Astrocyte (in vitro differentiated cells and primary cell): Measurements from ENCODE around the gene CHD5. TPM values are rescaled to one million over a fixed set of nuclear protein-coding genes. Genes with fewer than 3 reads are reported as not detected.

ENCODE experiments used
- DNase-seq: peaks from one replicate; pipeline ENCODE4 v3.0.0-alpha.2; 2010; ENCODE audit warnings: low read depth
- FAIRE-seq: peaks from 2 replicates; lab custom pipeline; 2011; peaks lifted over from hg19 to GRCh38; lab: Jason Lieb, UNC
- H2AFZ ChIP-seq: 2 replicates; pipeline ENCODE4 v1.6.0; 2012; ENCODE audit warnings: low read depth, low read length, inconsistent platforms
- H3K27ac ChIP-seq: 2 replicates; pipeline ENCODE4 v1.5.1; 2011; ENCODE audit warnings: low read depth, low read length, inconsistent platforms
- H3K27me3 ChIP-seq: 2 replicates; pipeline ENCODE4 v1.6.0; 2011; ENCODE audit warnings: low read length, inconsistent platforms; ENCODE audit not compliant: insufficient read depth
- H3K36me3 ChIP-seq: 2 replicates; pipeline ENCODE4 v1.5.1; 2011; ENCODE audit warnings: low read length, inconsistent platforms; ENCODE audit not compliant: insufficient read depth
- H3K4me1 ChIP-seq: 2 replicates; pipeline ENCODE4 v1.5.1; 2011; ENCODE audit warnings: low read length, inconsistent platforms; ENCODE audit not compliant: insufficient read depth
- H3K4me2 ChIP-seq: 2 replicates; pipeline ENCODE4 v1.6.0; 2012; ENCODE audit warnings: low read length, inconsistent platforms
- H3K4me3 ChIP-seq: 2 replicates; pipeline ENCODE4 v1.5.1; 2011; ENCODE audit warnings: low read depth, mild to moderate bottlenecking, low read length, inconsistent platforms; ENCODE audit not compliant: insufficient read depth
- H3K79me2 ChIP-seq: 2 replicates; pipeline ENCODE4 v1.6.0; 2012; ENCODE audit warnings: mild to moderate bottlenecking, low read length, inconsistent platforms; ENCODE audit not compliant: insufficient read depth
- H3K9ac ChIP-seq: 2 replicates; pipeline ENCODE4 v1.6.0; 2012; ENCODE audit warnings: mild to moderate bottlenecking, low read length, inconsistent platforms
- H3K9me3 ChIP-seq: 2 replicates; pipeline ENCODE4 v1.5.1; 2012; ENCODE audit warnings: low read depth, mild to moderate bottlenecking, low read length, inconsistent platforms; ENCODE audit not compliant: insufficient read depth
- H4K20me1 ChIP-seq: 2 replicates; pipeline ENCODE4 v1.6.0; 2012; ENCODE audit warnings: low read length, inconsistent platforms; ENCODE audit not compliant: insufficient read depth
- H3K27ac Mint-ChIP-seq: one replicate; pipeline ENCODE4 v1.8.0; 2021; ENCODE audit warnings: mild to moderate bottlenecking, mixed read lengths; ENCODE audit not compliant: unreplicated experiment
- H3K27me3 Mint-ChIP-seq: one replicate; pipeline ENCODE4 v1.8.0; 2021; ENCODE audit warnings: low read depth, mixed read lengths; ENCODE audit not compliant: unreplicated experiment
- H3K36me3 Mint-ChIP-seq: one replicate; pipeline ENCODE4 v1.8.0; 2021; ENCODE audit warnings: low read depth, mixed read lengths; ENCODE audit not compliant: unreplicated experiment
- H3K4me1 Mint-ChIP-seq: one replicate; pipeline ENCODE4 v1.8.0; 2021; ENCODE audit warnings: low read depth, mixed read lengths; ENCODE audit not compliant: unreplicated experiment
- H3K4me3 Mint-ChIP-seq: one replicate; pipeline ENCODE4 v1.8.0; 2021; ENCODE audit warnings: mild to moderate bottlenecking, moderate library complexity, mixed read lengths; ENCODE audit not compliant: unreplicated experiment
- H3K9me3 Mint-ChIP-seq: one replicate; pipeline ENCODE4 v1.8.0; 2021; ENCODE audit warnings: mild to moderate bottlenecking, mixed read lengths; ENCODE audit not compliant: unreplicated experiment
- CTCF ChIP-seq: IDR thresholded peaks from 2 replicates; pipeline ENCODE4 v1.5.1; 2011; ENCODE audit warnings: low read depth, mild to moderate bottlenecking, inconsistent platforms, low read length, moderate library complexity; ENCODE audit not compliant: insufficient read depth
- EZH2 ChIP-seq: IDR thresholded peaks from 2 replicates; pipeline ENCODE4 v1.6.1; 2012; ENCODE audit warnings: mild to moderate bottlenecking, low read length, inconsistent platforms; ENCODE audit not compliant: insufficient read depth
- total RNA-seq: library from RNA; stranded (reverse); gene quantifications from 2 replicates; pipeline ENCODE4 v1.2.1, GENCODE V29; 2021

Gene CHD5
- total RNA-seq, 1 donor from 2014 or later, result 0.18 TPM

GRCh38 chr1:6052543-6053205 is 127.4 kb downstream of the CHD5 start:
- FAIRE-seq (peak; percentile 49), DNase-seq (peak; percentile 42)
- H3K27ac Mint-ChIP-seq, result no peak overlapping the region
- Histone ChIP-seq H3K27me3 (peaks cover 5% of the 10 kb centered on the region), H3K27ac (no peak overlapping the region), H3K4me2 (peak overlapping the region; percentile 7), H3K9me3 (no peaks in the 10 kb centered on the region), H2AFZ (no peak overlapping the region), H4K20me1 (peaks cover 4% of the 10 kb centered on the region), H3K79me2 (no peaks in the 10 kb centered on the region), H3K4me3 (no peak overlapping the region), H3K4me1 (no peaks in the 10 kb centered on the region), H3K9ac (no peak overlapping the region), H3K36me3 (no peaks in the 10 kb centered on the region)
- H3K4me3 Mint-ChIP-seq, result no peak overlapping the region
- H3K27me3 Mint-ChIP-seq, result peaks cover 65% of the 10 kb centered on the region
- H3K36me3 Mint-ChIP-seq, result no peaks in the 10 kb centered on the region
- TF ChIP-seq EZH2, result no peak
- peak; percentile 66 for TF ChIP-seq CTCF
- H3K9me3 Mint-ChIP-seq, result no peaks in the 10 kb centered on the region
- peaks cover 1% of the 10 kb centered on the region for H3K4me1 Mint-ChIP-seq

Other genes starting within 250 kb of the CHD5 start
- 8.4 and 9.3 TPM in 2 replicates for gene NPHP4, start 187.9 kb downstream of the CHD5 start, total RNA-seq
- gene KCNAB2, start 134.4 kb downstream of the CHD5 start, total RNA-seq, result 3.1 and 4.4 TPM in 2 replicates
- gene RPL22, start 19.3 kb upstream of the CHD5 start, total RNA-seq, result 237 and 283 TPM in 2 replicates
- 4.7 and 7.4 TPM in 2 replicates for gene RNF207, start 25.8 kb upstream of the CHD5 start, total RNA-seq
- gene ICMT, start 55.6 kb upstream of the CHD5 start, total RNA-seq, result 58.1 and 59.5 TPM in 2 replicates
- gene HES3, start 63.9 kb upstream of the CHD5 start, total RNA-seq, result not detected in 2 replicates
- gene GPR153, start 80.8 kb upstream of the CHD5 start, total RNA-seq, result 3.0 and 3.7 TPM in 2 replicates
- 75.6 and 91.1 TPM in 2 replicates for gene ACOT7, start 213.4 kb upstream of the CHD5 start, total RNA-seq
- 0.94 and 3.0 TPM in 2 replicates for gene HES2, start 239.6 kb upstream of the CHD5 start, total RNA-seq
- gene ESPN, start 244.5 kb upstream of the CHD5 start, total RNA-seq, result 0.66 and 0.96 TPM in 2 replicates